ENCODE measurements around the gene ART1.
A peak's percentile ranks its signal among the peaks of the same experiment; 100 is the strongest.
"Not testable (repeated sequence)": the region's sequence is repeated elsewhere in the genome, so short reads cannot be mapped to it uniquely, and the experiment has no call there.

ART1 gene

GRCh38 chr11:3644817-3645235 lies at the start of gene ART1:
Gene ART1, plus strand, starts transcription at chr11:3645128. Its CDS starts 14,086 bp downstream, at chr11:3659214.
- DNase-seq: no peak

GRCh38 chr11:3597743-3598142 lies 47.2 kb upstream of the ART1 start:
- not testable (repeated sequence) for DNase-seq

GRCh38 chr11:3600201-3600600 lies 44.7 kb upstream of the ART1 start:
- DNase-seq: not testable (repeated sequence)

GRCh38 chr11:3604167-3604566 lies 40.8 kb upstream of the ART1 start:
- no peak for DNase-seq

GRCh38 chr11:3605283-3605662 lies 39.7 kb upstream of the ART1 start:
- DNase-seq: no peak

- DNase-seq: no peak
Measured at GRCh38 chr11:3605771-3606203, 39.1 kb upstream of the ART1 start.

- peak; percentile 40 for DNase-seq
Measured at GRCh38 chr11:3609416-3610265, 35.3 kb upstream of the ART1 start.

GRCh38 chr11:3610846-3611245 lies 34.1 kb upstream of the ART1 start:
- DNase-seq: no peak

GRCh38 chr11:3611976-3612678 lies 32.8 kb upstream of the ART1 start:
- DNase-seq: no peak

GRCh38 chr11:3613998-3614741 lies 30.8 kb upstream of the ART1 start:
- DNase-seq: no peak

GRCh38 chr11:3614742-3615171 lies 30.2 kb upstream of the ART1 start:
- no peak for DNase-seq

GRCh38 chr11:3615998-3616397 lies 28.9 kb upstream of the ART1 start:
- peak; percentile 12 for DNase-seq

GRCh38 chr11:3616721-3617460 lies 28.0 kb upstream of the ART1 start:
- DNase-seq: no peak

- no peak for DNase-seq
Measured at GRCh38 chr11:3617990-3618389, 26.9 kb upstream of the ART1 start.

- no peak for DNase-seq
Measured at GRCh38 chr11:3622521-3622920, 22.4 kb upstream of the ART1 start.

GRCh38 chr11:3623121-3623520 lies 21.8 kb upstream of the ART1 start:
- DNase-seq: no peak

- no peak for DNase-seq
Measured at GRCh38 chr11:3623767-3624458, 21.0 kb upstream of the ART1 start.

GRCh38 chr11:3626250-3626960 lies 18.5 kb upstream of the ART1 start:
- DNase-seq: no peak

GRCh38 chr11:3627291-3627690 lies 17.6 kb upstream of the ART1 start:
- DNase-seq: no peak

GRCh38 chr11:3631331-3631730 lies 13.6 kb upstream of the ART1 start:
- DNase-seq: no peak

GRCh38 chr11:3632070-3632660 lies 12.8 kb upstream of the ART1 start:
- no peak for DNase-seq
